Type B pancreatic cell (in vitro differentiated cells): Measurements from ENCODE around the gene KIF3C. TPM values are rescaled to one million over a fixed set of nuclear protein-coding genes. Genes with fewer than 3 reads are reported as not detected.

Experiments used
- DNase-seq: peaks from one replicate; pipeline ENCODE4 v3.0.0; 2021; ENCODE audit warnings: mixed read lengths; ENCODE audit not compliant: unreplicated experiment; ENCODE audit errors: extremely low spot score
- H3K27ac Mint-ChIP-seq: 2 replicates; pipeline ENCODE4 v1.8.0; 2021; ENCODE audit warnings: mild to moderate bottlenecking, mixed read lengths
- H3K27me3 Mint-ChIP-seq: 2 replicates; pipeline ENCODE4 v1.8.0; 2021; ENCODE audit warnings: mixed read lengths
- H3K36me3 Mint-ChIP-seq: 2 replicates; pipeline ENCODE4 v1.8.0; 2021; ENCODE audit warnings: mixed read lengths
- H3K4me1 Mint-ChIP-seq: one replicate; pipeline ENCODE4 v1.8.0; 2021; ENCODE audit warnings: mixed read lengths; ENCODE audit not compliant: unreplicated experiment
- H3K4me3 Mint-ChIP-seq: 2 replicates; pipeline ENCODE4 v1.8.0; 2021; ENCODE audit warnings: mild to moderate bottlenecking, mixed read lengths
- H3K9me3 Mint-ChIP-seq: 2 replicates; pipeline ENCODE4 v1.8.0; 2021; ENCODE audit warnings: mixed read lengths
- CTCF ChIP-seq: fragments of 200-600 bp; sonication (generic); conservative IDR thresholded peaks from 2 replicates; pipeline ENCODE4 v1.5.0; 2021; ENCODE audit warnings: antibody characterized with exemption, mild to moderate bottlenecking
- total RNA-seq: library from RNA; stranded (reverse); gene quantifications from 2 replicates; pipeline ENCODE4 v1.2.1, GENCODE V29; 2021; ENCODE audit warnings: low replicate concordance

KIF3C gene
- total RNA-seq, 1 donor from 2014 or later, result 25.5 TPM

GRCh38 chr2:25983735-25984134 is 1.4 kb upstream of the KIF3C start:
- TF ChIP-seq CTCF, result no peak
- peaks cover 3% of the 10 kb centered on the region for H3K36me3 Mint-ChIP-seq
- no peak for DNase-seq
- H3K4me3 Mint-ChIP-seq, result peak overlapping the region; percentile 90
- peaks cover 17% of the 10 kb centered on the region for H3K4me1 Mint-ChIP-seq
- H3K27me3 Mint-ChIP-seq, result no peaks in the 10 kb centered on the region
- no peak overlapping the region for H3K27ac Mint-ChIP-seq
- H3K9me3 Mint-ChIP-seq, result no peaks in the 10 kb centered on the region

GRCh38 chr2:25982968-25983280 is 627 bp upstream of the KIF3C start:
- no peak for TF ChIP-seq CTCF
- H3K4me1 Mint-ChIP-seq, result peaks cover 25% of the 10 kb centered on the region
- peak overlapping the region; percentile 90 for H3K4me3 Mint-ChIP-seq
- no peaks in the 10 kb centered on the region for H3K9me3 Mint-ChIP-seq
- H3K27me3 Mint-ChIP-seq, result no peaks in the 10 kb centered on the region
- no peak for DNase-seq
- peak overlapping the region; percentile 86 for H3K27ac Mint-ChIP-seq
- H3K36me3 Mint-ChIP-seq, result peaks cover 7% of the 10 kb centered on the region

- peaks cover 16% of the 10 kb centered on the region for H3K36me3 Mint-ChIP-seq
- no peaks in the 10 kb centered on the region for H3K9me3 Mint-ChIP-seq
- DNase-seq, result no peak
- H3K27me3 Mint-ChIP-seq, result no peaks in the 10 kb centered on the region
- peaks cover 37% of the 10 kb centered on the region for H3K4me1 Mint-ChIP-seq
- no peak for TF ChIP-seq CTCF
- peak overlapping the region; percentile 90 for H3K4me3 Mint-ChIP-seq
- H3K27ac Mint-ChIP-seq, result peak overlapping the region; percentile 62
These were observed 563 bp downstream of the KIF3C start for GRCh38 chr2:25981596-25982272.

GRCh38 chr2:25980951-25981350 is 1.3 kb downstream of the KIF3C start:
- H3K4me1 Mint-ChIP-seq, result peaks cover 41% of the 10 kb centered on the region
- H3K9me3 Mint-ChIP-seq, result no peaks in the 10 kb centered on the region
- H3K4me3 Mint-ChIP-seq, result peak overlapping the region; percentile 90
- DNase-seq, result no peak
- H3K36me3 Mint-ChIP-seq, result peaks cover 22% of the 10 kb centered on the region
- H3K27ac Mint-ChIP-seq, result no peak overlapping the region
- no peaks in the 10 kb centered on the region for H3K27me3 Mint-ChIP-seq
- TF ChIP-seq CTCF, result no peak

- Mint-ChIP-seq H3K4me1 (peaks cover 41% of the 10 kb centered on the region), H3K27me3 (no peaks in the 10 kb centered on the region), H3K36me3 (peaks cover 24% of the 10 kb centered on the region), H3K9me3 (no peaks in the 10 kb centered on the region), H3K27ac (no peak overlapping the region), H3K4me3 (peak overlapping the region; percentile 54)
- no peak for TF ChIP-seq CTCF
- no peak for DNase-seq
These were observed 2.0 kb downstream of the KIF3C start for GRCh38 chr2:25980076-25980887.
